ENCODE results near the gene GALNT5.

GRCh38 chr2:157259386-157259785 lies 1.9 kb downstream of the GALNT5 start:
- TF ChIP-seq CTCF (IDR thresholded peaks at IDR 0.05; ENCODE audit: insufficient read depth, low read length, poor library complexity, severe bottlenecking) (no peak), EZH2phosphoT487 (conservative IDR thresholded peaks at IDR 0.05; ENCODE audit: low read length) (no peak)

All from SU-DHL-6 (cell line).